A549 (cell line): ENCODE results near the gene MPC1.

ENCODE experiments used
- CTCF ChIP-seq: fragments of >200 bp; sonication (Bioruptor Twin); formaldehyde crosslinking; IDR thresholded peaks from 3 replicates; pipeline ENCODE4 v1.5.1; 2016
- ELK1 ChIP-seq: fragments of 150-350 bp; IDR thresholded peaks from 2 replicates; pipeline ENCODE4 v1.6.1; 2014; ENCODE audit warnings: low read depth, mild to moderate bottlenecking, low read length
- POLR2A ChIP-seq: IDR thresholded peaks from 2 replicates; pipeline ENCODE4 v1.6.1; 2012; ENCODE audit warnings: mild to moderate bottlenecking, low read length
- ZFP36 ChIP-seq: fragments of 450-650 bp; IDR thresholded peaks from 2 replicates; pipeline ENCODE4 v1.6.1; 2014; ENCODE audit warnings: borderline replicate concordance; ENCODE audit not compliant: partially characterized antibody

GRCh38 chr6:166400181-166400580 is 17.4 kb upstream of the MPC1 start:
- TF ChIP-seq POLR2A (no peak), ELK1 (no peak), ZFP36 (no peak), CTCF (no peak)
